Measurements from ENCODE around the gene IGF2BP2.

DNA sequence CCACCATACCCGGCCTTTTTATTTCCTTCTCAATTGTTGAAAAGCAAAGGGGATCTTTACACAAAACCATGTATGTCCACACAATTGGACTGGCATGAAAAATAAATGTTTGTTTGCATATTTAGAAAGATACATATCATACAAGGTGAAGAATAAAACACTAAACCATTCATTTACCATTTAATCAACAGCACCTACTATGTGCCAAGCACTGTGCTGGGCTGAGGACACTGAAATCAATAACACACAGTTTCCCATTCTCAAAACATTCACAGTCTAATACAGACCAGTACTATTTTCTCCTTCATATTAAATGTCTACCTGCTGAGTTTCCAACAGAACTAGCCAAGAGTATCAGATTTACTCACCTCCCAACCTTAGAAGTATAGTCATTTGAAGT is 84.7 kb downstream of the IGF2BP2 start:
- TF ChIP-seq NFIC (IDR thresholded peaks at IDR 0.05) (no peak), YY1 (IDR thresholded peaks at IDR 0.05; ENCODE audit: low read depth) (no peak), EP300 (IDR thresholded peaks at IDR 0.05; ENCODE audit: borderline replicate concordance) (no peak), TAF1 (IDR thresholded peaks at IDR 0.05; ENCODE audit: low read depth) (no peak), RAD21 (IDR thresholded peaks at IDR 0.05; ENCODE audit: low read depth) (no peak), TEAD4 (IDR thresholded peaks at IDR 0.05) (no peak), FOXM1 (IDR thresholded peaks at IDR 0.05; ENCODE audit: borderline replicate concordance, low read depth) (no peak), TCF12 (IDR thresholded peaks at IDR 0.05; ENCODE audit: low read depth) (no peak), ZBTB7A (IDR thresholded peaks at IDR 0.05; ENCODE audit: low read depth) (no peak), EGR1 (IDR thresholded peaks at IDR 0.05) (no peak)
- TF ChIP-seq, protein P1, sequence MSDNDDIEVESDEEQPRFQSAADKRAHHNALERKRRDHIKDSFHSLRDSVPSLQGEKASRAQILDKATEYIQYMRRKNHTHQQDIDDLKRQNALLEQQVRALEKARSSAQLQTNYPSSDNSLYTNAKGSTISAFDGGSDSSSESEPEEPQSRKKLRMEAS (IDR thresholded peaks at IDR 0.05) = no peak
- TF ChIP-seq, protein P2, sequence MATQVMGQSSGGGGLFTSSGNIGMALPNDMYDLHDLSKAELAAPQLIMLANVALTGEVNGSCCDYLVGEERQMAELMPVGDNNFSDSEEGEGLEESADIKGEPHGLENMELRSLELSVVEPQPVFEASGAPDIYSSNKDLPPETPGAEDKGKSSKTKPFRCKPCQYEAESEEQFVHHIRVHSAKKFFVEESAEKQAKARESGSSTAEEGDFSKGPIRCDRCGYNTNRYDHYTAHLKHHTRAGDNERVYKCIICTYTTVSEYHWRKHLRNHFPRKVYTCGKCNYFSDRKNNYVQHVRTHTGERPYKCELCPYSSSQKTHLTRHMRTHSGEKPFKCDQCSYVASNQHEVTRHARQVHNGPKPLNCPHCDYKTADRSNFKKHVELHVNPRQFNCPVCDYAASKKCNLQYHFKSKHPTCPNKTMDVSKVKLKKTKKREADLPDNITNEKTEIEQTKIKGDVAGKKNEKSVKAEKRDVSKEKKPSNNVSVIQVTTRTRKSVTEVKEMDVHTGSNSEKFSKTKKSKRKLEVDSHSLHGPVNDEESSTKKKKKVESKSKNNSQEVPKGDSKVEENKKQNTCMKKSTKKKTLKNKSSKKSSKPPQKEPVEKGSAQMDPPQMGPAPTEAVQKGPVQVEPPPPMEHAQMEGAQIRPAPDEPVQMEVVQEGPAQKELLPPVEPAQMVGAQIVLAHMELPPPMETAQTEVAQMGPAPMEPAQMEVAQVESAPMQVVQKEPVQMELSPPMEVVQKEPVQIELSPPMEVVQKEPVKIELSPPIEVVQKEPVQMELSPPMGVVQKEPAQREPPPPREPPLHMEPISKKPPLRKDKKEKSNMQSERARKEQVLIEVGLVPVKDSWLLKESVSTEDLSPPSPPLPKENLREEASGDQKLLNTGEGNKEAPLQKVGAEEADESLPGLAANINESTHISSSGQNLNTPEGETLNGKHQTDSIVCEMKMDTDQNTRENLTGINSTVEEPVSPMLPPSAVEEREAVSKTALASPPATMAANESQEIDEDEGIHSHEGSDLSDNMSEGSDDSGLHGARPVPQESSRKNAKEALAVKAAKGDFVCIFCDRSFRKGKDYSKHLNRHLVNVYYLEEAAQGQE (IDR thresholded peaks at IDR 0.05; ENCODE audit: low read depth) = no peak

All from Ishikawa (cell line).